OCI-LY7 (cell line): ENCODE measurements around the gene KAT6B. TPM values are rescaled to one million over a fixed set of nuclear protein-coding genes. Genes with fewer than 3 reads are reported as not detected.

ENCODE experiments used
- BruUV-seq: library from RNA; stranded (reverse); fragments of 400-500 nt; replicated peaks from 2 replicates; lab custom pipeline; 2021; lab: Mats Ljungman, UMichigan
- CTCF ChIA-PET: fragments of 300-600 bp; sonication (Branson Sonifier 250); formaldehyde crosslinking; loops from one replicate; lab custom pipeline; 2022; ENCODE audit warnings: antibody characterized with exemption; ENCODE audit not compliant: unreplicated experiment; lab: Charles Lee
- POLR2A ChIA-PET: fragments of 300-600 bp; sonication (Branson Sonifier 250); formaldehyde crosslinking; loops from one replicate; lab custom pipeline; 2022; ENCODE audit warnings: antibody characterized with exemption; lab: Charles Lee
- DNase-seq: peaks from one replicate; pipeline ENCODE4 v3.0.0-alpha.2; 2015; ENCODE audit warnings: low spot score
- H2AFZ ChIP-seq: fragments of 200-600 bp; sonication (generic), shearing (Covaris generic); 2 replicates; pipeline ENCODE4 v1.6.1; 2014; ENCODE audit warnings: mild to moderate bottlenecking, antibody characterized with exemption, low read length, moderate library complexity
- H3K27ac ChIP-seq: fragments of 200-600 bp; sonication (generic); 2 replicates; pipeline ENCODE4 v1.5.1; 2014; ENCODE audit warnings: mixed run types, low read depth, mild to moderate bottlenecking, moderate library complexity, low read length, inconsistent platforms; ENCODE audit not compliant: poor library complexity, severe bottlenecking
- H3K36me3 ChIP-seq: fragments of 200-600 bp; sonication (generic); 2 replicates; pipeline ENCODE4 v1.6.1; 2014; ENCODE audit warnings: mild to moderate bottlenecking, antibody characterized with exemption, low read length, moderate library complexity, mixed read lengths; ENCODE audit not compliant: insufficient read depth
- H3K4me1 ChIP-seq: fragments of 200-600 bp; sonication (generic); 2 replicates; pipeline ENCODE4 v1.5.1; 2014; ENCODE audit warnings: mild to moderate bottlenecking, low read length; ENCODE audit not compliant: insufficient read depth, poor library complexity, severe bottlenecking
- H3K4me2 ChIP-seq: fragments of 200-600 bp; sonication (generic); 2 replicates; pipeline ENCODE4 v1.6.1; 2014; ENCODE audit warnings: mild to moderate bottlenecking, low read length
- H3K4me3 ChIP-seq: fragments of 200-600 bp; sonication (generic); 2 replicates; pipeline ENCODE4 v1.5.1; 2014; ENCODE audit warnings: mild to moderate bottlenecking, low read depth, low read length; ENCODE audit not compliant: poor library complexity, severe bottlenecking
- H3K79me2 ChIP-seq: fragments of 200-600 bp; sonication (generic); 2 replicates; pipeline ENCODE4 v1.6.1; 2016; ENCODE audit warnings: low read depth, mild to moderate bottlenecking, low read length, moderate library complexity, mixed read lengths; ENCODE audit not compliant: insufficient read depth
- H3K9me2 ChIP-seq: fragments of 200-600 bp; sonication (generic); 2 replicates; pipeline ENCODE4 v1.6.1; 2016; ENCODE audit warnings: mild to moderate bottlenecking, low read length, mixed read lengths; ENCODE audit not compliant: insufficient read depth
- H3K9me3 ChIP-seq: fragments of 200-600 bp; sonication (generic); 2 replicates; pipeline ENCODE4 v1.6.1; 2014; ENCODE audit warnings: mild to moderate bottlenecking, mixed run types, low read length, mixed read lengths
- H4K20me1 ChIP-seq: fragments of 200-600 bp; sonication (generic); 2 replicates; pipeline ENCODE4 v1.6.1; 2014; ENCODE audit warnings: mild to moderate bottlenecking, antibody characterized with exemption, low read length, moderate library complexity, mixed read lengths; ENCODE audit not compliant: insufficient read depth
- EZH2phosphoT487 ChIP-seq: fragments of 200-600 bp; sonication (generic); IDR thresholded peaks from 2 replicates; pipeline ENCODE4 v1.6.1; 2018; ENCODE audit warnings: low read depth, borderline replicate concordance, mild to moderate bottlenecking, mixed run types, antibody characterized with exemption, low read length, moderate library complexity, mixed read lengths
- intact Hi-C: fragments of 100-400 bp; cut with micrococcal nuclease; formaldehyde crosslinking; loops from one replicate; pipeline ENCODE4 v1.10.0; 2022; ENCODE audit not compliant: unreplicated experiment
- total RNA-seq, 2 experiments: library from RNA; depleted of rRNA in 1 of 2; stranded (reverse); fragments of >200 nt in 1 of 2; shearing (Covaris generic) in 1 of 2; gene quantifications; 2 replicates each; pipeline ENCODE4 v1.2.3, GENCODE V29; 2014 to 2022
- TF ChIP-seq, protein P1 (sequence below): fragments of 200-600 bp; sonication (generic); conservative IDR thresholded peaks from 2 replicates; pipeline ENCODE4 v1.5.1; 2014; ENCODE audit warnings: mild to moderate bottlenecking, antibody characterized with exemption, low read length, moderate library complexity, mixed read lengths

Gene KAT6B
- total RNA-seq, 2 experiments from 2014 or later = 20.8 to 40.8 TPM

DNA sequence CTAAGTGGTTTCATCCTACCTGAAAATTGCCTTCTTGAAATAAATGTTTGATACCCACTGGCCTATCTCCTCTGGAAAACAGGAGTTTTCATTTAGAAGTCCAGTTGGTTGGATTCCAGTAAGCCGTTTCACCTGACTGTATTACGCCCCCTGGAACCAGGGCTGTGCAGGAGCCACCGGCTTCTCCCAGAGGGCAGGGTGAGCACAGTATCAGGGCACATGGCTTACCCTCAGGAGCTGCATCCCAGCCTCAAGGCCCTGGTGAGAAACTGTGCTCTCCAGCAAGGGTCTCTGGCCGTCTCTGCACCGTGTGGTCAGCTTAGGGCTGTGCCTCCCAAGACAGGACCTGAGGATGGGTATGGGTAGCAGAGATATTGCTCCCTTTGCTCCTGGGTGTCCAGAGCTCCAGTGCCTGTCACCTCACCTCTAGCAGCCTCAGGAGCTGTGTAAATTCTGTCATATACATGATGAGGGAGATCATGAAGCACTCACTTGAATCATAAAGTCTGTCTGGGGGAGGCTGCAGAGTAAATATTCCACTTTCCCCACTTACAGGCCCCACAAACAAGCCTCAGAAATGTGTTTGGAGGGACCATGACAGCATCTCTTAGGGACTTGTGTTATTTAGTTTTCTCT, 175.4 kb downstream of the KAT6B start:
- Histone ChIP-seq H3K9me3 (no peaks in the 10 kb centered on the region), H3K79me2 (no peaks in the 10 kb centered on the region), H2AFZ (no peak overlapping the region), H3K27ac (no peak overlapping the region), H3K4me3 (no peak overlapping the region), H3K36me3 (peaks cover 10% of the 10 kb centered on the region), H3K4me1 (peaks cover 13% of the 10 kb centered on the region), H4K20me1 (no peaks in the 10 kb centered on the region), H3K4me2 (no peak overlapping the region), H3K9me2 (no peaks in the 10 kb centered on the region)
- no TSS peak for BruUV-seq
- CTCF ChIA-PET = no interaction called here
- no peak for TF ChIP-seq EZH2phosphoT487
- TF ChIP-seq, protein P1, sequence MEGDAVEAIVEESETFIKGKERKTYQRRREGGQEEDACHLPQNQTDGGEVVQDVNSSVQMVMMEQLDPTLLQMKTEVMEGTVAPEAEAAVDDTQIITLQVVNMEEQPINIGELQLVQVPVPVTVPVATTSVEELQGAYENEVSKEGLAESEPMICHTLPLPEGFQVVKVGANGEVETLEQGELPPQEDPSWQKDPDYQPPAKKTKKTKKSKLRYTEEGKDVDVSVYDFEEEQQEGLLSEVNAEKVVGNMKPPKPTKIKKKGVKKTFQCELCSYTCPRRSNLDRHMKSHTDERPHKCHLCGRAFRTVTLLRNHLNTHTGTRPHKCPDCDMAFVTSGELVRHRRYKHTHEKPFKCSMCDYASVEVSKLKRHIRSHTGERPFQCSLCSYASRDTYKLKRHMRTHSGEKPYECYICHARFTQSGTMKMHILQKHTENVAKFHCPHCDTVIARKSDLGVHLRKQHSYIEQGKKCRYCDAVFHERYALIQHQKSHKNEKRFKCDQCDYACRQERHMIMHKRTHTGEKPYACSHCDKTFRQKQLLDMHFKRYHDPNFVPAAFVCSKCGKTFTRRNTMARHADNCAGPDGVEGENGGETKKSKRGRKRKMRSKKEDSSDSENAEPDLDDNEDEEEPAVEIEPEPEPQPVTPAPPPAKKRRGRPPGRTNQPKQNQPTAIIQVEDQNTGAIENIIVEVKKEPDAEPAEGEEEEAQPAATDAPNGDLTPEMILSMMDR = no peak
- intact Hi-C loops = no loop called here
- POLR2A ChIA-PET = interaction anchor here (0.7 to 1.2 kb wide), 4 partner anchors 8 to 362 kb away, joined by 3 to 5 read pairs (median 3); no protein-coding TSS in a partner anchor
- no peak for DNase-seq

DNA sequence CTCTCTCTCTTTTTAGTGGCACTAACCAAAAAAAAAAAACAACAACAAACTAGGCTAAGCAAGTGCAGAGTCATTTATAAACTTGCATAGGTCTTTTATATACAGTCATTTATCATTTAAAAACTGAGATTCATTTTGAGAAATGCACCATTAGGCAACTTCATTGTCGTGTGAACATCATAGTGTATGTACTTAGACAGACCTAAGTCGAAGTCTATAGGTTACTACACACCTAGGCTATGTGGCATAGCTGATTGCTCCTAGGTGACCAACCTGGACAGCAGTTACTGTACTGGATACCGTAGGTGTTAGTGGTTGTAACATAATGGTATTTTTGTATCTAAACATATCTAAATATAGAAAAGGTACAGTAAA, 175.9 kb downstream of the KAT6B start:
- no peak overlapping the region for H3K4me3 ChIP-seq
- H3K27ac ChIP-seq = no peak overlapping the region
- H2AFZ ChIP-seq = no peak overlapping the region
- intact Hi-C loops = no loop called here
- no peaks in the 10 kb centered on the region for H3K9me3 ChIP-seq
- CTCF ChIA-PET = no interaction called here
- DNase-seq = no peak
- no peaks in the 10 kb centered on the region for H4K20me1 ChIP-seq
- H3K4me2 ChIP-seq = no peak overlapping the region
- no peak for TF ChIP-seq EZH2phosphoT487
- TF ChIP-seq, protein P1 = no peak
- POLR2A ChIA-PET = interaction anchor here (0.7 to 1.2 kb wide), 4 partner anchors 11 to 362 kb away, joined by 3 to 5 read pairs (median 3); no protein-coding TSS in a partner anchor
- H3K36me3 ChIP-seq = peaks cover 7% of the 10 kb centered on the region
- H3K79me2 ChIP-seq = no peaks in the 10 kb centered on the region
- peaks cover 13% of the 10 kb centered on the region for H3K4me1 ChIP-seq
- BruUV-seq = no TSS peak
- H3K9me2 ChIP-seq = no peaks in the 10 kb centered on the region

DNA sequence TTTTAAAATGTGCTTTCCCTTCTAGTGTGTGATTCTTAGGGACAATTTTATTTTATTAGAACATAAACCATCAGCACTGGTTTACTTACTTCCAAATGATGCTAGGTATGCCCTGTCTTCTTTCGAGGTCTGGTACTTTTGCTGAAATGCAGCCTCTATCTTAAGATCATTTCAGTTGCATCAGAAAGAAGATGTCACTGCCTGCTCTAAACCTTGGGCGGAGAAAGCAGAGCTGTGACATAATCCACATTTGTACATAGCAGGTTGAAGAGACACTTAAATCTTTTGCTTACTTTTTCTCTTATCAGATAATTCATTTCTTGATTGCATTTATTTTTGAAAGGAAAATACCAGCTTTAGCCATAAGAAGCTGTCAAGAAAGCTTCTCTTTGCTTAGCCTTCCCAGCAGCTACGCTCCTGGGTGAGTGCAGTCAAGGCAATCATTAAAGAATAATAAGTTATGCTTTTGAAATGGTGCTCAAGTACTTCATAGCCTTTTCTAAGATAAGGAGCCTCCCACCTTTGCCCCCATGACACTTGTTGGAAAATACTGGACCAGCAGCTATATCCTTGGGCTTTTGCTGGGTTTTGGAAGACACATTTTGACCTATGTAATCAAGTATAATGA, 176.7 kb downstream of the KAT6B start:
- Histone ChIP-seq H3K9me2 (no peaks in the 10 kb centered on the region), H4K20me1 (no peaks in the 10 kb centered on the region), H3K27ac (no peak overlapping the region), H3K4me2 (no peak overlapping the region), H3K79me2 (no peaks in the 10 kb centered on the region), H3K9me3 (no peaks in the 10 kb centered on the region), H3K36me3 (peaks cover 6% of the 10 kb centered on the region; the same call in 1 of the 2 replicates), H2AFZ (no peak overlapping the region), H3K4me3 (no peak overlapping the region), H3K4me1 (peaks cover 13% of the 10 kb centered on the region)
- no peak for TF ChIP-seq EZH2phosphoT487
- TF ChIP-seq, protein P1 = no peak
- ChIA-PET POLR2A (interaction anchor here (0.6 to 1.1 kb wide), 6 partner anchors 107 to 1083 kb away, joined by 3 to 5 read pairs (median 3); no protein-coding TSS in a partner anchor), CTCF (no interaction called here)
- DNase-seq = no peak
- no TSS peak for BruUV-seq
- intact Hi-C loops = no loop called here
